HG03565 (cell line): ENCODE results near the gene ZNF407.

Source experiments
- ATAC-seq: cut with Tn5 transposase; IDR thresholded peaks from one replicate; pipeline ENCODE4 v1.9.1; 2021; ENCODE audit warnings: mild to moderate bottlenecking, moderate library complexity; ENCODE audit not compliant: unreplicated experiment

ZNF407 gene

GRCh38 chr18:75108579-75109318 is 511.1 kb downstream of the ZNF407 start:
- no peak for ATAC-seq

DNA sequence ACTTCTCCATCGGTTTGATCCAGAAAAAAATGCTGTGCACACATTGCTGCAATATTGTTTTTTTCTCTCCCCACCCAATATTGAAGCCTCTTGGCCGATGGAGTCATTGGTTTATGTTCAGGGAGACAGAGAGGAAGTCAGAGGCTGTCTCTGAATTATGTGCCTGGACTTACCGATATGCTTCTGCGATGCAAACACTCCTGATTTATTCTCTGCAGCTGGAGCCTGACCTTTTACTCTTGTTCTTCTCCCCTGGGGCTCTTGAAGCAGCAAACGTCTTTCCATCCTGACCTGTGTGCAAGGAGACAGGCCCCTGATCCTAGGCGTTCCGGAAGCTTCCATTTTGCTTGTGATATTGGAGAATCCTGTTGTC is 511.6 kb downstream of the ZNF407 start:
- no peak for ATAC-seq

- ATAC-seq, result no peak
These were observed 512.1 kb downstream of the ZNF407 start for GRCh38 chr18:75109819-75110218.

- ATAC-seq, result no peak
These were observed 512.6 kb downstream of the ZNF407 start for GRCh38 chr18:75110311-75110710.

GRCh38 chr18:75110846-75111415 is 513.3 kb downstream of the ZNF407 start:
- no peak for ATAC-seq

DNA sequence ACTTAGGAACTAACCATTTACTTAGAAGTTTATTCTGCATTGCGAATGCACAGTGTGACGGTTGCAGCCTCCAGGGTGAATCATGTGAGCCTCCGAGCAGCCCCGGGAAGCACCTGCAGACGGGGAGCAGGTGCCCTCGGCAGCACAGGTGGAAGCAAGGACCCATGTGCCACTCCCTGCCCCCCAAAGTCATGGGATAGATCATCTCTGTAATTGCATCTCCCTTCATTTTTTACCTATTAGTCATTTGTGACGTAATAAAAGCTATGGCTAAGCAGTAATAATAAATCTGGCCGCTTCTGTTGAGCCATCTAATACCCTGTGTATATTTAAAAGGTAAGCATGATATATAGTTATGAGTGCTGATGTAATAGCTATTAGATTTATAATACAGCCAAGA is 514.1 kb downstream of the ZNF407 start:
- ATAC-seq, result no peak

DNA sequence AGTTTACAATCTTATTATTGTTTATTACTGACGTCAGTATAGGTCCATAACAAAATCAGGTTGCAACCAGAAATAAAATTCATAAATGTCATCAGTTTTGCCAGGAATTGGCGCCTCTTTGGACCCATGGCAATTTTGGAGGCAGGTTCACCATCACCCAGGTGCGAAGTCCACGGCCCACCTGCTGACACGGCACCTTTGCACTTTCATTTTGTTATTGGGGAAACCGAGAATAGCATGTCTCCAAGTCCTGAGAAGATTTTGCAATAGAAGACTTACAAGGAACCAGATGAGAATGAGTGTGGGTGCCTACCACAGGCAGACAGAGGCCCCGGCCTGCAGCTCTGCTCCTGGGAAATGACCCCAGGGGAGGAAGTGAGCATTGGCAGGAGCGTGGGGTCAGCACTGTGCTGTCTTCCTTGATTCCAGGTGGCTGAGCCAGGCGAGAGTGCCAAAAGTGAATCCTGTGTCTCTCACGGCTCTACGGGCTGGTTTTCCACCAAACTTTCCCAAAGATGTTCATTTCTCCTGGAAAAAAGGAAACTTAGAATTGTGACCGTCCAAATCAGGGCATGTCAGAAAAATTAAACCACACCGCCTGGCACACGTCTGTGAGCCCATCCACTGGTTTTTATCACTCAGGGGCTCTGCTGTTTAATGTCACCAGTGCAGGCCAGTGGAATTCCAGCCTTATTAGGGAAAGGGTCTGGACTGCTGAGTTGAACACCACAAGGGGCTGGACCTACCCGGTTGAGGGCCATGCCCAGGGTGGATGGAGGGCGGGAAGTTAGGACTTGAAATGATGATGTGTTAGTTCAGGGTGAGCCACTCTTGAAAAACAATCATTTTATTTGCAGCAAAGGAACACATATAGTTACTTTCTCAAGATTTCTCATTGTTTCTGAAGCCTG is 514.8 kb downstream of the ZNF407 start:
- no peak for ATAC-seq

DNA sequence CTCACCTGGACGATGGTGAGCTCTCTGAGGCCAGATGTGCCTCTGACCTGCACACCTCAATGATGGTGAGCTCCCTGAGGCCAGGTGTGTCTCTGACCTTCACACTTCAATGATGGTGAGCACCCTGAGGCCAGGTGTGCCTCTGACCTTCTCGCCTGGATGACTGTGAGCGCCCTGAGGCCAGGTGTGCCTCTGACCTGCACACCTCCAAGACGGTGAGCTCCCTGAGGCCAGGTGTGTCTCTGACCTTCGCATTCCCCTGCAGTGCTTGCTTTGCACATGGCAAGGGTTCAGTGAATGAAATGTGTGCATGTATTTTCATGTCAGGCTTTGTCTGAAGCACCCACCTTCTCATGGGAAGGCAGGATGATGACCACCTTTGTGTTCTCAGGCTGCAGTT is 515.8 kb downstream of the ZNF407 start:
- ATAC-seq, result no peak

- no peak for ATAC-seq
These were observed 516.6 kb downstream of the ZNF407 start for GRCh38 chr18:75114231-75114764.
